Loucy (cell line): ENCODE results near the gene LAIR1.
"Not testable (repeated sequence)": the region's sequence is repeated elsewhere in the genome, so short reads cannot be mapped to it uniquely, and the experiment has no call there.

Experiments
- EZH2phosphoT487 ChIP-seq: fragments of 200-600 bp; IDR thresholded peaks from 2 replicates; pipeline ENCODE4 v1.6.1; 2018; ENCODE audit warnings: antibody characterized with exemption, mild to moderate bottlenecking, moderate library complexity, borderline replicate concordance
- TF ChIP-seq, protein P1 (sequence below): fragments of 200-600 bp; sonication (generic); conservative IDR thresholded peaks from 2 replicates; pipeline ENCODE4 v1.5.1; 2014; ENCODE audit warnings: mild to moderate bottlenecking, antibody characterized with exemption, low read length

- TF ChIP-seq, protein P1, sequence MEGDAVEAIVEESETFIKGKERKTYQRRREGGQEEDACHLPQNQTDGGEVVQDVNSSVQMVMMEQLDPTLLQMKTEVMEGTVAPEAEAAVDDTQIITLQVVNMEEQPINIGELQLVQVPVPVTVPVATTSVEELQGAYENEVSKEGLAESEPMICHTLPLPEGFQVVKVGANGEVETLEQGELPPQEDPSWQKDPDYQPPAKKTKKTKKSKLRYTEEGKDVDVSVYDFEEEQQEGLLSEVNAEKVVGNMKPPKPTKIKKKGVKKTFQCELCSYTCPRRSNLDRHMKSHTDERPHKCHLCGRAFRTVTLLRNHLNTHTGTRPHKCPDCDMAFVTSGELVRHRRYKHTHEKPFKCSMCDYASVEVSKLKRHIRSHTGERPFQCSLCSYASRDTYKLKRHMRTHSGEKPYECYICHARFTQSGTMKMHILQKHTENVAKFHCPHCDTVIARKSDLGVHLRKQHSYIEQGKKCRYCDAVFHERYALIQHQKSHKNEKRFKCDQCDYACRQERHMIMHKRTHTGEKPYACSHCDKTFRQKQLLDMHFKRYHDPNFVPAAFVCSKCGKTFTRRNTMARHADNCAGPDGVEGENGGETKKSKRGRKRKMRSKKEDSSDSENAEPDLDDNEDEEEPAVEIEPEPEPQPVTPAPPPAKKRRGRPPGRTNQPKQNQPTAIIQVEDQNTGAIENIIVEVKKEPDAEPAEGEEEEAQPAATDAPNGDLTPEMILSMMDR = not testable (repeated sequence)
- TF ChIP-seq EZH2phosphoT487 = not testable (repeated sequence)
These were observed 10.6 kb upstream of the LAIR1 start for GRCh38 chr19:54375181-54375938.
